ENCODE data around the gene WDR77. TPM values are rescaled to one million over a fixed set of nuclear protein-coding genes. Genes with fewer than 3 reads are reported as not detected.

WDR77 gene
- total RNA-seq, 1 experiment from 2014 or later = 42.5 TPM

GRCh38 chr1:111496398-111496797 lies 47.3 kb upstream of the WDR77 start (continued):
- TF ChIP-seq ELF1 (IDR thresholded peaks at IDR 0.05; ENCODE audit: borderline replicate concordance, low read depth) (no peak), SRF (IDR thresholded peaks at IDR 0.05; ENCODE audit: low read depth) (no peak)

GRCh38 chr1:111491070-111491469 lies 42.0 kb upstream of the WDR77 start:
- Histone ChIP-seq H3K9ac (ENCODE audit: low read length) (no peak overlapping the region), H3K4me3 (replicated peaks in 1 of 2; ENCODE audit: low read depth in 1 of 2, low read length in 2 of 2) (no peak overlapping the region), H2AFZ (ENCODE audit: low read depth, low read length, poor library complexity, severe bottlenecking) (no peak overlapping the region), H3K27ac (ENCODE audit: low read depth, low read length) (no peak overlapping the region), H3K4me2 (ENCODE audit: low read length) (no peak overlapping the region), H3K36me3 (ENCODE audit: control insufficient read depth in 1 of 2, insufficient read depth in 2 of 2, low read length in 2 of 2) (no peaks in the 10 kb centered on the region), H4K20me1 (ENCODE audit: insufficient read depth) (no peaks in the 10 kb centered on the region), H3K79me2 (ENCODE audit: insufficient read depth, low read length) (no peaks in the 10 kb centered on the region), H3K9me2 (ENCODE audit: insufficient read depth) (no peaks in the 10 kb centered on the region), H3K9me3 (ENCODE audit: control insufficient read depth in 1 of 2, insufficient read depth in 1 of 2, low read depth in 1 of 2, low read length in 2 of 2) (no peaks in the 10 kb centered on the region), H3K27me3 (ENCODE audit: insufficient read depth, low read length) (no peaks in the 10 kb centered on the region), H3K4me1 (ENCODE audit: control insufficient read depth in 1 of 2, insufficient read depth in 2 of 2, low read length in 2 of 2) (no peaks in the 10 kb centered on the region)
- TF ChIP-seq CEBPB (IDR thresholded peaks at IDR 0.05; ENCODE audit: low read depth) = no peak
- no peak for TF ChIP-seq POLR2A (IDR thresholded peaks at IDR 0.05; ENCODE audit: borderline replicate concordance, extremely low read depth, insufficient read depth, insufficient read length)
- no peak for TF ChIP-seq ELF1 (IDR thresholded peaks at IDR 0.05; ENCODE audit: borderline replicate concordance, low read depth)
- TF ChIP-seq MAX (IDR thresholded peaks at IDR 0.05) = no peak
- TF ChIP-seq POLR2AphosphoS5 (IDR thresholded peaks at IDR 0.05; ENCODE audit: low read depth, low read length) = no peak
- TF ChIP-seq SIN3A (IDR thresholded peaks at IDR 0.05; ENCODE audit: low read depth) = no peak
- no peak for TF ChIP-seq EZH2phosphoT487 (IDR thresholded peaks at IDR 0.05; ENCODE audit: borderline replicate concordance)
- no peak for TF ChIP-seq SRF (IDR thresholded peaks at IDR 0.05; ENCODE audit: low read depth)
- TF ChIP-seq ATF3 (IDR thresholded peaks at IDR 0.05) = no peak
- TF ChIP-seq TCF7L2 (IDR thresholded peaks at IDR 0.05; ENCODE audit: borderline replicate concordance, extremely low read depth, insufficient read depth, insufficient read length) = no peak
- no peak for TF ChIP-seq CBX3 (IDR thresholded peaks at IDR 0.05; ENCODE audit: low read depth)
- no peak for TF ChIP-seq REST (IDR thresholded peaks at IDR 0.05; ENCODE audit: low read depth)
- no peak for DNase-seq (ENCODE audit: low read depth, low spot score)
- ChIA-PET RAD21 (ENCODE audit: low non-redundant PET in 1 of 2, low total read pairs in 2 of 2, uncharacterized antibody in 2 of 2, unreplicated experiment in 2 of 2) (no interaction called here), CTCF (interaction anchor here (1.9 to 2.2 kb wide), 2 partner anchors 9 to 17 kb away, joined by 7 to 8 read pairs; no protein-coding TSS in a partner anchor), POLR2A (interaction anchor here (1.1 kb wide), 1 partner anchor 263 kb away, joined by 3 read pairs; no protein-coding TSS in a partner anchor)
- BruUV-seq (replicated peaks) = no TSS peak
- intact Hi-C loops (cut with micrococcal nuclease) = no loop called here
- ATAC-seq = no peak
